ENCODE results near the gene NUDT4.
A peak's percentile ranks its signal among the peaks of the same experiment; 100 is the strongest.

NUDT4 gene

DNA sequence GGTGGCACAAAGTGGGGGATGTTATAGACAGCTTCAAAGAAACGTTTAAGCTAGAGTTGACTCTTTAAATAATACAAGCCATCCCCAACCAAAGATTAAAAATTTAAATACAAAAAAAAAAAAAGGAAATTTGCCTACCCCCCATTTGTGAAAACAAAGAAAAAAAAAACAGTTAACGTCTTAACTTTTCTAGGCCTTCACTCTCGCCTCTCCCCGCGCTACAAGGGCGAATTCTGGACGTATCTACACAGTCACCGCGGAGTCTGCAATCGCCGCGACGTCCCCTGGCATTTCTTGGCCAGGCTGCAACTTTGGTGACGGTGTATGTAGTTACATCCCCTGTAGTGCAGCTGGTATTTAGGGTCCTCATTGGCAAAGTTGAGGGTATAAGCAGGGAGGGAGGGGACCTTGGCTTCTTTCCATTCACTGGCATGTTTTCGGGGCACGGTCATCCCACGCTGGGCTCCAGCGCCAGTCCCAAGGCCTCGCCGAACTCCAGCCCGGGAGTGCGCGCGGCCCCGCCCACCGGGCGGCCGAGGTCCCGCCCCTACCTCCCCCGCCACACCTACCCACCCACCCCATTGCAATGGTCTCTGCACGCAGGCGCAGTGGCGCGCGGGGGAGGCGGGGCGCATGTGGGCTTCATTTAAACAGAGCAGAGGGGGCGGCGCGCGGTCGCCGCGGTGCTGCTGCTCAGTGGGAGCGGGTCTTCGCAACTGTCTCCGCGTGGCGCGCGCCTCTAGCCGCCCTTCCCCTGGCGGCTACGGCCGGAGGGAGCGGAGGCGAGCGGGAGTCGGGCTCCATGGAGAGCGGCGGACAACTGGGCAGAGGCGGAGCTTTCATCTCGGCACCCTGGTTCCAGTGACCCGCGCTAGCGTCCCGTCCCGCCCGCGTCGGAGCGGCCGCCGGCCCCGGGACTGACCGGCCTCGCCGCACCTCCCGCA is at the start of gene NUDT4:
NUDT4 (plus strand) TSS at position 674 of the 944 bp plus-strand sequence. CDS start 398 bp downstream, outside the sequence.
- peak within 1 kb of the TSS; percentile 87 for H3K4me3 ChIP-seq (replicated peaks; ENCODE audit: low read depth, low read length)
- peak; percentile 94 for DNase-seq (ENCODE audit: low read depth)
- TF ChIP-seq, protein P1, sequence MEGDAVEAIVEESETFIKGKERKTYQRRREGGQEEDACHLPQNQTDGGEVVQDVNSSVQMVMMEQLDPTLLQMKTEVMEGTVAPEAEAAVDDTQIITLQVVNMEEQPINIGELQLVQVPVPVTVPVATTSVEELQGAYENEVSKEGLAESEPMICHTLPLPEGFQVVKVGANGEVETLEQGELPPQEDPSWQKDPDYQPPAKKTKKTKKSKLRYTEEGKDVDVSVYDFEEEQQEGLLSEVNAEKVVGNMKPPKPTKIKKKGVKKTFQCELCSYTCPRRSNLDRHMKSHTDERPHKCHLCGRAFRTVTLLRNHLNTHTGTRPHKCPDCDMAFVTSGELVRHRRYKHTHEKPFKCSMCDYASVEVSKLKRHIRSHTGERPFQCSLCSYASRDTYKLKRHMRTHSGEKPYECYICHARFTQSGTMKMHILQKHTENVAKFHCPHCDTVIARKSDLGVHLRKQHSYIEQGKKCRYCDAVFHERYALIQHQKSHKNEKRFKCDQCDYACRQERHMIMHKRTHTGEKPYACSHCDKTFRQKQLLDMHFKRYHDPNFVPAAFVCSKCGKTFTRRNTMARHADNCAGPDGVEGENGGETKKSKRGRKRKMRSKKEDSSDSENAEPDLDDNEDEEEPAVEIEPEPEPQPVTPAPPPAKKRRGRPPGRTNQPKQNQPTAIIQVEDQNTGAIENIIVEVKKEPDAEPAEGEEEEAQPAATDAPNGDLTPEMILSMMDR (IDR thresholded peaks at IDR 0.05; ENCODE audit: low read length, missing control alignments) = no peak

DNA sequence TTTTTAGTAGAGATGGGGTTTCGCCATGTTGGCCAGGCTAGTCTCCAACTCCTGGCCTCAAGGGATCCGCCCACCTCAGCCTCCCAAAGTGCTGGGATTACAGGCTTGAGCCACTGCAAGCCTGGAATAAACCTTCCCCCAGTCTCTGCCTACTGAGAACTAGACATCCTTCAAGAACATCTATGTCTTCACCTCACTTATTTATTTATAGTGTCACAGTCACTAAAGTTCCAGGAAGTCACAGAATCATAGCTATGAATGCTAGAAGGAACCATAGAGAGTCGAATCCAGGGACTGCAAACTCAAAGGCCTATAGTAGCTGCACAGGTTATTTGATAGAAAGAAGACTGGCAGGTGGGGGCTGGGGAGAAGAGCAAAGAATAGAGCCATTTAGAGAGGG is 44.7 kb upstream of the NUDT4 start:
- TF ChIP-seq, protein P1 (IDR thresholded peaks at IDR 0.05; ENCODE audit: low read length, missing control alignments) = no peak
- no peak for DNase-seq (ENCODE audit: low read depth)
- H3K4me3 ChIP-seq (replicated peaks; ENCODE audit: low read depth, low read length) = no peak overlapping the region

DNA sequence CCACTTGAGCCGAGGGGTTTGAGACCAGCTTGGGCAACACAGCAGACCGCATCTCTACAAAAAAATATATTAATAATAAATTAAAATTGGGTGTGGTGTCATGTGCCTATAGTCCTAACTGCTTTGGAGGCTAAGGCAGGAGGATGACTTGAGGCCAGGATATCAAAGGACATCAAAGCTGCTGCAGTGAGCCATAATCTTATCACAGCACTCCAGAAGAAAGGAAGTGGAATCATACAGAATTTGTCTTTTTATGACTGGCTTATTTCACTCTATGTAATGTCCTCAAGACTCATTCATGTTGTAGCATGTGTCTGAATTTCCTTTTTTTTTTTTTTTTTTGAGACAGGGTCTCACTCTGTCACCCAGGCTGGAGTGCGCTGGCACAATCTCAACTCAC is 43.9 kb upstream of the NUDT4 start:
- no peak overlapping the region for H3K4me3 ChIP-seq (replicated peaks; ENCODE audit: low read depth, low read length)
- DNase-seq (ENCODE audit: low read depth) = no peak
- TF ChIP-seq, protein P1 (IDR thresholded peaks at IDR 0.05; ENCODE audit: low read length, missing control alignments) = no peak

DNA sequence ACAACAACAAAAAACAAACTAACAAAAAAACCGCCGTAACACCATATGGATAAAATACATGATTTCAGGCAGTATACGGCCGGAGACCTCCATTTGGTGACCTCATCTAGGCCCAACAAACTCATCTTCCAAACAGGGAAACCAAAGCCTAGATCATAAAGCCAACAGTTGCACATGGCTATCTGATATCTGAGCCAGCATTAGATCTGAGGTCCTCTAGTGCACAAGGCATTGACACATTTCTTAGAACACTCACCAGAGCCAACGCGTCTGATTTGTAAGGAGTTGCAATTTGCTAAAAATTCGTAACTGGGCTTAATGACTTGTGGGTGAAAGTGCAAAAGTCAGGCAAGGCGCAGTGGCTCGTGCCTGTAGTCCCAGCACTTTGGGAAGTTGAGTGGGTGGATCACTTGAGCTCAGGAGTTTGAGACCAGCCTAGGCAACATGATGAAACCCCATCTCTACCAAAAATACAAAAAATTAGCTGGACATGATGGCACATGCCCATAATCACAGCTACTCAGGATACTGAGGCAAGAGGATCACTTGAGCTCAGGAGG is 42.0 kb upstream of the NUDT4 start:
- DNase-seq (ENCODE audit: low read depth) = no peak
- TF ChIP-seq, protein P1 (IDR thresholded peaks at IDR 0.05; ENCODE audit: low read length, missing control alignments) = no peak
- no peak overlapping the region for H3K4me3 ChIP-seq (replicated peaks; ENCODE audit: low read depth, low read length)

DNA sequence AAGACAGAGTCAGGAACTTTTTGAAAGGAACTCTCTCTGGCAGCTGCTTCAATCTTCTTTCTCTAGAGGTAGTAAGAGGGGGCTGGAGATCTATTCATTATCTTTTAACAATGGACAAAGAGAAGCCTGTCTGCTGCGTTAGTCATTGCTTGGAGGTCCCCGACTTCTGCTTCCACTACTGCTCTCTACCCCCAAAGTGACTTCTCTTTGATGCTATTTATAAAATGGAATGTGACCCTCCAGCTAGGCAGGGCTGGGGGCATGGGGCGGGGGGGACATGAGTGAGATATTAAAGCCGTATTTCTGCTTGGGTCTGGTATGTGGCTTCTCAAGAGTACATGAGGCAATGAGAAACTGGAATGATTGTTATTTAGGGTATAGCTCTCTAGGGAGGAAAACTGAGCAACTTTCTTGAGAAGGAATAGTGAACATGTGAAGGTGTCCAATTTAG is 41.4 kb upstream of the NUDT4 start:
- peak; percentile 49 for DNase-seq (ENCODE audit: low read depth)
- no peak overlapping the region for H3K4me3 ChIP-seq (replicated peaks; ENCODE audit: low read depth, low read length)
- TF ChIP-seq, protein P1 (IDR thresholded peaks at IDR 0.05; ENCODE audit: low read length, missing control alignments) = no peak

DNA sequence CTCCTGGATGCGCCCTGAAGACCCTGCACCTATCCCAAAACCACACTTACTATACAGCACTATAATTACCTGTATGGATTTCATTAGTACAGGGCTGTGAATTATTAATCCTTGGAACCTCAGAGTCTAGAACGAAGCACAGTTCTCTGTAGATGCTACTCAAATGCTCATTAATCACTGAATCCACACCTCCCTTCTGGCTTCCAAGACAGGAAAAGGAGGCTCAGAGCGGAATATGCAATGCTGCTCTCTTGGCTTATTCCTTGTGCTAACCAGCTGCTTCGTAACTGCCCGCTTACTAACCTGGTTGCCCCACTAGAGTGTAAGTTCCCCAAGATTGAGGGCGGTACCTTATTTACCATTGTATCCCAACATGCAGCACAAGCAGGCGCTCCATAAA is 39.1 kb upstream of the NUDT4 start:
- no peak overlapping the region for H3K4me3 ChIP-seq (replicated peaks; ENCODE audit: low read depth, low read length)
- DNase-seq (ENCODE audit: low read depth) = no peak
- TF ChIP-seq, protein P1 (IDR thresholded peaks at IDR 0.05; ENCODE audit: low read length, missing control alignments) = no peak

Data from fibroblast of pulmonary artery (primary cell).